ENCODE results near the gene IQCH. TPM values are rescaled to one million over a fixed set of nuclear protein-coding genes. Genes with fewer than 3 reads are reported as not detected.

The IQCH gene
- 7.7 TPM for total RNA-seq
- polyA plus RNA-seq (ENCODE audit: insufficient read depth, low read depth, low replicate concordance) = 3.2 TPM
- long read RNA-seq, donor 1 = 0 reads
- long read RNA-seq, donor 2, partial matches to known transcripts = 0 of 5 reads
- long read RNA-seq, donor 2, other reads (novel, unspliced or antisense) = 5 of 5 reads
- long read RNA-seq, donor 3 = 0 reads
- long read RNA-seq, donor 4, partial matches to known transcripts = 0 of 6 reads
- long read RNA-seq, donor 4, other reads (novel, unspliced or antisense) = 6 of 6 reads
- long read RNA-seq, donor 5, partial matches to known transcripts = 0 of 1 reads
- long read RNA-seq, donor 5, other reads (novel, unspliced or antisense) = 0 of 1 reads
- long read RNA-seq, donor 6, partial matches to known transcripts = 0 of 1 reads
- long read RNA-seq, donor 6, other reads (novel, unspliced or antisense) = 0 of 1 reads
- long read RNA-seq, donor 7, partial matches to known transcripts = 1 of 12 reads
- long read RNA-seq, donor 7, other reads (novel, unspliced or antisense) = 11 of 12 reads
- long read RNA-seq, donor 8, partial matches to known transcripts = 0 of 1 reads
- long read RNA-seq, donor 8, other reads (novel, unspliced or antisense) = 0 of 1 reads
- long read RNA-seq, donor 9 = 0 reads
- long read RNA-seq, donor 10, partial matches to known transcripts = 0 of 6 reads
- long read RNA-seq, donor 10, other reads (novel, unspliced or antisense) = 6 of 6 reads

DNA sequence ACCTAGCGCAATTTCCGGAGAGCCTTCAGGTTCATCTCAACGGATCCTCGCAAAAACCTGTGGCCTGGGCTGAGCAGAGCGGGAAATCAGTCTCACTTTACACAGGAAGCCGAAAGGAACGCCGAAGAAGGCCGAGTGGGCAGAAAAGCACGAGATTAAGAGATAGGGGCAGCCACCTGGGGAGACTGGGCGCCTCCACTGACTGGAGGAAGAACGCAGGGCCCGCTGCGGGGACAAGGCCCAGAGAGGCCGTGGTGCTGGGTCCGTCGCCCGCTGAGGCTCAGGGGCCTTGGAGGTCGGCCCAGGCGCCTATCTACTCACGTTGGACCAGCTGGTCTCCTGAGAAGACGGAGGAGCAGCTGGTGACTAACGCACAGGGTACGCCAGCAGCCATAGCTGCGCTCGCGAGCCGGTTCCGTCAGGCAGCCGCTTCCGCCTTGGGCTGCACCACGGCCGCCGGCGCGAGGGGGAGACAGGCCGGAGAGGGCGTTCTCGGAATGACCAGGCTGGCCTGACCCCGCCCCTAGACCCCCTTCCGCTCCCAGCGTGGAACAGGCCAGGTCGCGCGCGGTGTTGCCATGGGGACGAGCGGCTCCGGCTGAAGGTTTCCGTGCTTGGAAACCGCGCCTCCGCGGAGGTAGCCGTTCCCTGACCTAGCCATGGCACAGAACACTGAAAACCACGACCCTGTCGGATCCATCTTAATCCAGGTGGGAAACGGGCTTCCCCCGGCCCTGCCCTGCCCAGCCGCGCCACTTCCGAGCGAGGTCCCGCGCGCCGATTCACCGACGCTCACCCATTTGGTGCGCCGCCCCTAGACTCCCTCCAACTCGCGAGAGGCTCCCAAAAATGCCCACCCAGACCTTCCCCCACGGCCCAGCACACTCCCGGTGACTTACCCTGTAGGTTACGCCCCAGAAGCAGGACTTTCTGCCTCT lies at the start of gene IQCH, which contains the start of gene AAGAB:
TSS of gene IQCH (plus strand) at position 549 of the 938 bp plus-strand sequence. CDS start at position 660, 111 bp downstream.
TSS of gene AAGAB (minus strand) at position 424 of the 938 bp plus-strand sequence. CDS start at position 394, 30 bp downstream.
- H3K27ac ChIP-seq (ENCODE audit: low read depth in 2 of 2, low read length in 2 of 2) = peak within 1 kb of the TSS; percentile 83 to 86
- H3K36me3 ChIP-seq (ENCODE audit: control insufficient read depth in 2 of 3, insufficient read depth in 3 of 3, low read length in 3 of 3) = no peaks in the 10 kb centered on the region
- no peaks in the 10 kb centered on the region for H3K9me3 ChIP-seq (ENCODE audit: control insufficient read depth in 2 of 3, insufficient read depth in 1 of 3, low read length in 3 of 3)
- no peak for FAIRE-seq
- H3K27me3 ChIP-seq (ENCODE audit: control insufficient read depth, insufficient read depth, low read length) = no peaks in the 10 kb centered on the region
- TF ChIP-seq, protein P1, sequence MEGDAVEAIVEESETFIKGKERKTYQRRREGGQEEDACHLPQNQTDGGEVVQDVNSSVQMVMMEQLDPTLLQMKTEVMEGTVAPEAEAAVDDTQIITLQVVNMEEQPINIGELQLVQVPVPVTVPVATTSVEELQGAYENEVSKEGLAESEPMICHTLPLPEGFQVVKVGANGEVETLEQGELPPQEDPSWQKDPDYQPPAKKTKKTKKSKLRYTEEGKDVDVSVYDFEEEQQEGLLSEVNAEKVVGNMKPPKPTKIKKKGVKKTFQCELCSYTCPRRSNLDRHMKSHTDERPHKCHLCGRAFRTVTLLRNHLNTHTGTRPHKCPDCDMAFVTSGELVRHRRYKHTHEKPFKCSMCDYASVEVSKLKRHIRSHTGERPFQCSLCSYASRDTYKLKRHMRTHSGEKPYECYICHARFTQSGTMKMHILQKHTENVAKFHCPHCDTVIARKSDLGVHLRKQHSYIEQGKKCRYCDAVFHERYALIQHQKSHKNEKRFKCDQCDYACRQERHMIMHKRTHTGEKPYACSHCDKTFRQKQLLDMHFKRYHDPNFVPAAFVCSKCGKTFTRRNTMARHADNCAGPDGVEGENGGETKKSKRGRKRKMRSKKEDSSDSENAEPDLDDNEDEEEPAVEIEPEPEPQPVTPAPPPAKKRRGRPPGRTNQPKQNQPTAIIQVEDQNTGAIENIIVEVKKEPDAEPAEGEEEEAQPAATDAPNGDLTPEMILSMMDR (IDR thresholded peaks at IDR 0.05; ENCODE audit: borderline replicate concordance, extremely low read depth, insufficient read depth) = peak; percentile 7
- H3K4me3 ChIP-seq (ENCODE audit: low read length in 3 of 3) = peak within 1 kb of the TSS; percentile 81 to 95 (median 87)
- DNase-seq = peak; percentile 97 to 99 (median 98)
- intact Hi-C loops (cut with DNase I) = no loop called here
- peak within 1 kb of the TSS; percentile 66 to 93 (median 69) for H3K9ac ChIP-seq (ENCODE audit: low read length in 3 of 3)
- H3K4me1 ChIP-seq (ENCODE audit: control insufficient read depth in 2 of 3, insufficient read depth in 2 of 3, low read depth in 1 of 3, low read length in 3 of 3) = peaks cover 0 to 4% (median 3%) of the 10 kb centered on the region in 3 donors

DNA sequence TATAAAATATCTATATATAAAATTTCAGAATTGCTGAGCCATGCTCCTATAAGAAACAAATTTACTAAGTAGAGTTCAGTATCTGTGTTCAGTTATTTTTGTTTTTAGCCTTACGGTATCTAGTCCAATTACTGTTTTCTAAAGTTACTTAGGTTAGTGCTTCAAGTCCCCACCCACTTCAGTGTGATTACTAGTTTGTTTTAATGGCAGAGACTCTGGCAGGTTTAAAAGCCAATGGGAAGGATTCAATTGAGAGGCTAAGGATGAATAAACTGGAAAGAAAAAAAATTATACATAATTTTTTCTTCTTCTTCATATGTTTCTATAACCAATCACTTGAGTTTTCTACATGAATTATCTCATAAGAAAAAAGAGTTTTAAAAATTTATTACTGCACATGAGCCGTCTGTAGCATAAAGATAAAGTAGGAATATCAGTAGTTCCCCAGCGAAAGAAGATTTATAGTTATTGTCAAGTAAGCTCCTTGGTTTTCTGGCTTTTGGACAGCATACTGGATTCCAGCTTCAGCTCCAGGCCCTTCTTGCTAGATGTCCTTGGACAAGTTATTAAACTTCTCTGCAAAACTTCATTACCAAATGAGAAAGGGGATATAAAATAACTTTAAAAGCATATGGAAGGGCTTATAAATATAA lies 46.9 kb upstream of the IQCH start:
- Histone ChIP-seq H3K9ac (ENCODE audit: low read length in 3 of 3) (no peak overlapping the region), H3K27me3 (ENCODE audit: control insufficient read depth, insufficient read depth, low read length) (no peaks in the 10 kb centered on the region), H3K27ac (ENCODE audit: low read depth in 2 of 2, low read length in 2 of 2) (no peak overlapping the region), H3K4me1 (ENCODE audit: control insufficient read depth in 2 of 3, insufficient read depth in 2 of 3, low read depth in 1 of 3, low read length in 3 of 3) (no peaks in the 10 kb centered on the region), H3K4me3 (ENCODE audit: low read length in 3 of 3) (no peak overlapping the region), H3K36me3 (ENCODE audit: control insufficient read depth in 2 of 3, insufficient read depth in 3 of 3, low read length in 3 of 3) (peaks cover 0 to 2% (median 0%) of the 10 kb centered on the region in 3 donors), H3K9me3 (ENCODE audit: control insufficient read depth in 2 of 3, insufficient read depth in 1 of 3, low read length in 3 of 3) (no peaks in the 10 kb centered on the region)
- FAIRE-seq (no peak), DNase-seq (peak in 1 of 5 donors; percentile 27)
- intact Hi-C loops (cut with DNase I) = no loop called here
- TF ChIP-seq, protein P1 (IDR thresholded peaks at IDR 0.05; ENCODE audit: borderline replicate concordance, extremely low read depth, insufficient read depth) = no peak

DNA sequence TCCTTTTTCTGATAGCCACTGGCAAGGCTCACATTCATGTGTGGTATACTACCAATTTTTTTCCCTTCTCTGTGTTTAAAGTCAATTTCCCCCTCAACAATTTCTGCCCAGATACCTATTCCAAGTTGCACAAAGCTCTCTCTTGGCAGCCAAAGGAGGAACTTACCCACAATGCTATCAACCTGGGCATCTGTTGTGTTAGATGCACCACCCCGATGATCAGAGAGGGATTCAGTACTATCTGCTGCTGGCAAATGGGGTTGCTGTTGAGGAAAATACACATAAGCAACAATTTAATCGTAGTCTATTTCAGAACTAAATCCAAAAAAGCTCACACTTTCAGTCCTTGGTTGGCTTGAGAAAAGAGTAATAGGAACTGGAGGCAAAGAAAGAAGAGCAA lies 46.2 kb upstream of the IQCH start:
- Histone ChIP-seq H3K27me3 (ENCODE audit: control insufficient read depth, insufficient read depth, low read length) (no peaks in the 10 kb centered on the region), H3K9me3 (ENCODE audit: control insufficient read depth in 2 of 3, insufficient read depth in 1 of 3, low read length in 3 of 3) (no peaks in the 10 kb centered on the region), H3K4me3 (ENCODE audit: low read length in 3 of 3) (no peak overlapping the region), H3K9ac (ENCODE audit: low read length in 3 of 3) (no peak overlapping the region), H3K36me3 (ENCODE audit: control insufficient read depth in 2 of 3, insufficient read depth in 3 of 3, low read length in 3 of 3) (peaks cover 0 to 2% (median 0%) of the 10 kb centered on the region in 3 donors), H3K27ac (ENCODE audit: low read depth in 2 of 2, low read length in 2 of 2) (no peak overlapping the region), H3K4me1 (ENCODE audit: control insufficient read depth in 2 of 3, insufficient read depth in 2 of 3, low read depth in 1 of 3, low read length in 3 of 3) (no peaks in the 10 kb centered on the region)
- FAIRE-seq (no peak), DNase-seq (no peak)
- intact Hi-C loops (cut with DNase I) = no loop called here
- TF ChIP-seq, protein P1 (IDR thresholded peaks at IDR 0.05; ENCODE audit: borderline replicate concordance, extremely low read depth, insufficient read depth) = no peak
